Measurements from ENCODE around the gene SEC23B. TPM values are rescaled to one million over a fixed set of nuclear protein-coding genes. Genes with fewer than 3 reads are reported as not detected.

The SEC23B gene
- total and polyA plus RNA-seq, 2 of the 8 experiments (the other 6 are each of a cell fraction or from before 2014, with no cell fraction given): 53.3 to 62.8 TPM

MicroRNAs within 50 kb of the gene (microRNA counts, 767-probe panel; counts per million panel counts)
- 879 counts per million, percentile 95 among the panel's probes with 10 or more counts for microRNA hsa-miR-3192

Small RNAs within 50 kb of the gene (microRNA-seq; reads per million reads assigned to microRNA genes)
- gene MIR3192 (ENCODE audit: borderline microRNAs expressed in 2 of 2, borderline number of aligned reads in 2 of 2, borderline replicate concordance in 1 of 2): 0.41 to 0.46 reads per million in 2 experiments

Small RNAs within 50 kb of the gene (small RNA-seq; reads per million reads assigned to genes)
- gene MIR3192 (ENCODE audit: insufficient read depth): not detected
- gene RN7SL638P (ENCODE audit: insufficient read depth): not detected
- not detected for gene RNU6ATAC34P (ENCODE audit: insufficient read depth)

Other genes starting within 250 kb of the SEC23B start
- gene ZNF133, start 219.4 kb upstream of the SEC23B start, total RNA-seq (2021; fragmentation: NEBNext Ultra II Directional; extraction: Animal tissue kit (Norgen Biotek cat#: 25700)): 12.1 and 14.3 TPM in 2 replicates
- gene ZNF133, start 219.4 kb upstream of the SEC23B start, polyA plus RNA-seq (2011; rRNA removed): 13.2 and 15.8 TPM in 2 replicates
- gene DZANK1, start 40.9 kb upstream of the SEC23B start, total RNA-seq (2021; fragmentation: NEBNext Ultra II Directional; extraction: Animal tissue kit (Norgen Biotek cat#: 25700)): 9.7 and 9.9 TPM in 2 replicates
- gene DZANK1, start 40.9 kb upstream of the SEC23B start, polyA plus RNA-seq (2011; rRNA removed): 4.9 and 8.0 TPM in 2 replicates
- 12.6 and 14.0 TPM in 2 replicates for gene POLR3F, start 40.5 kb upstream of the SEC23B start, total RNA-seq (2021; fragmentation: NEBNext Ultra II Directional; extraction: Animal tissue kit (Norgen Biotek cat#: 25700))
- gene POLR3F, start 40.5 kb upstream of the SEC23B start, polyA plus RNA-seq (2011; rRNA removed): 2.8 and 5.7 TPM in 2 replicates
- gene RBBP9, start 10.7 kb upstream of the SEC23B start, total RNA-seq (2021; fragmentation: NEBNext Ultra II Directional; extraction: Animal tissue kit (Norgen Biotek cat#: 25700)): 13.5 and 15.1 TPM in 2 replicates
- 5.7 and 9.5 TPM in 2 replicates for gene RBBP9, start 10.7 kb upstream of the SEC23B start, polyA plus RNA-seq (2011; rRNA removed)
- 69.8 and 73.0 TPM in 2 replicates for gene SMIM26, start 59.5 kb downstream of the SEC23B start, total RNA-seq (2021; fragmentation: NEBNext Ultra II Directional; extraction: Animal tissue kit (Norgen Biotek cat#: 25700))
- 73.0 and 95.0 TPM in 2 replicates for gene SMIM26, start 59.5 kb downstream of the SEC23B start, polyA plus RNA-seq (2011; rRNA removed)
- gene DTD1, start 80.1 kb downstream of the SEC23B start, total RNA-seq (2021; fragmentation: NEBNext Ultra II Directional; extraction: Animal tissue kit (Norgen Biotek cat#: 25700)): 66.6 and 72.1 TPM in 2 replicates
- 49.7 and 57.4 TPM in 2 replicates for gene DTD1, start 80.1 kb downstream of the SEC23B start, polyA plus RNA-seq (2011; rRNA removed)

Data from H1 (cell line).